ENCODE data around the gene CPS1.

The CPS1 gene

GRCh38 chr2:210662560-210662959, 106.2 kb downstream of the CPS1 start:
- no peak for TF ChIP-seq CTCF (IDR thresholded peaks at IDR 0.05; ENCODE audit: low read depth, low read length)
- no peak for DNase-seq
- no peak overlapping the region for H3K27ac ChIP-seq
- no peaks in the 10 kb centered on the region for H3K36me3 ChIP-seq
- H3K27me3 ChIP-seq (ENCODE audit: insufficient read depth, low read depth, severe bottlenecking), result no peaks in the 10 kb centered on the region
- H3K4me3 ChIP-seq (ENCODE audit: low read depth, low read length), result no peak overlapping the region
- H3K9me3 ChIP-seq (ENCODE audit: severe bottlenecking), result peaks cover 4% of the 10 kb centered on the region

GRCh38 chr2:210663631-210664089, 107.3 kb downstream of the CPS1 start:
- Histone ChIP-seq H3K27me3 (ENCODE audit: insufficient read depth, low read depth, severe bottlenecking) (no peaks in the 10 kb centered on the region), H3K4me3 (ENCODE audit: low read depth, low read length) (no peak overlapping the region), H3K36me3 (no peaks in the 10 kb centered on the region), H3K27ac (peak overlapping the region; percentile 17; the same call in 1 of the 2 replicates), H3K9me3 (ENCODE audit: severe bottlenecking) (peaks cover 4% of the 10 kb centered on the region)
- DNase-seq, result peak; percentile 39
- TF ChIP-seq CTCF (IDR thresholded peaks at IDR 0.05; ENCODE audit: low read depth, low read length), result peak; percentile 37; the same call in 1 of the 2 replicates

GRCh38 chr2:210667711-210668110, 111.3 kb downstream of the CPS1 start:
- TF ChIP-seq CTCF (IDR thresholded peaks at IDR 0.05; ENCODE audit: low read depth, low read length), result no peak
- no peak for DNase-seq
- no peaks in the 10 kb centered on the region for H3K36me3 ChIP-seq

GRCh38 chr2:210671065-210671464, 114.7 kb downstream of the CPS1 start:
- no peak for DNase-seq
- Histone ChIP-seq H3K27ac (no peak overlapping the region), H3K9me3 (ENCODE audit: severe bottlenecking) (peaks cover 4% of the 10 kb centered on the region)

More at GRCh38 chr2:210667711-210668110, 111.3 kb downstream of the CPS1 start:
- H3K27me3 ChIP-seq (ENCODE audit: insufficient read depth, low read depth, severe bottlenecking), result no peaks in the 10 kb centered on the region
- no peak overlapping the region for H3K27ac ChIP-seq
- H3K9me3 ChIP-seq (ENCODE audit: severe bottlenecking), result peaks cover 4% of the 10 kb centered on the region
- H3K4me3 ChIP-seq (ENCODE audit: low read depth, low read length), result no peak overlapping the region

GRCh38 chr2:210673117-210673516, 116.7 kb downstream of the CPS1 start:
- Histone ChIP-seq H3K27ac (no peak overlapping the region), H3K9me3 (ENCODE audit: severe bottlenecking) (no peaks in the 10 kb centered on the region), H3K27me3 (ENCODE audit: insufficient read depth, low read depth, severe bottlenecking) (no peaks in the 10 kb centered on the region), H3K4me3 (ENCODE audit: low read depth, low read length) (no peak overlapping the region), H3K36me3 (no peaks in the 10 kb centered on the region)
- no peak for DNase-seq
- no peak for TF ChIP-seq CTCF (IDR thresholded peaks at IDR 0.05; ENCODE audit: low read depth, low read length)

More at GRCh38 chr2:210671065-210671464, 114.7 kb downstream of the CPS1 start:
- no peaks in the 10 kb centered on the region for H3K36me3 ChIP-seq
- no peak overlapping the region for H3K4me3 ChIP-seq (ENCODE audit: low read depth, low read length)
- TF ChIP-seq CTCF (IDR thresholded peaks at IDR 0.05; ENCODE audit: low read depth, low read length), result no peak
- no peaks in the 10 kb centered on the region for H3K27me3 ChIP-seq (ENCODE audit: insufficient read depth, low read depth, severe bottlenecking)

- no peak for DNase-seq
- no peak overlapping the region for H3K4me3 ChIP-seq (ENCODE audit: low read depth, low read length)
- no peaks in the 10 kb centered on the region for H3K36me3 ChIP-seq
- H3K27ac ChIP-seq, result no peak overlapping the region
- no peak for TF ChIP-seq CTCF (IDR thresholded peaks at IDR 0.05; ENCODE audit: low read depth, low read length)
- H3K27me3 ChIP-seq (ENCODE audit: insufficient read depth, low read depth, severe bottlenecking), result no peaks in the 10 kb centered on the region
- no peaks in the 10 kb centered on the region for H3K9me3 ChIP-seq (ENCODE audit: severe bottlenecking)
These were observed 119.7 kb downstream of the CPS1 start for GRCh38 chr2:210676067-210676466.

Measured in WERI-Rb-1 (cell line).